GM19467 (cell line): ENCODE data around the gene SLC12A7.
"Not testable (repeated sequence)": the region's sequence is repeated elsewhere in the genome, so short reads cannot be mapped to it uniquely, and the experiment has no call there.

Source experiments
- ATAC-seq: cut with Tn5 transposase; IDR thresholded peaks from one replicate; pipeline ENCODE4 v1.9.1; 2021; ENCODE audit warnings: mild to moderate bottlenecking, moderate library complexity; ENCODE audit not compliant: unreplicated experiment

The SLC12A7 gene

GRCh38 chr5:1127959-1128785, 16.3 kb upstream of the SLC12A7 start:
- no peak for ATAC-seq

- ATAC-seq: not testable (repeated sequence)
These were observed 13.8 kb upstream of the SLC12A7 start for GRCh38 chr5:1125695-1126094.

- ATAC-seq: no peak
These were observed 13.1 kb upstream of the SLC12A7 start for GRCh38 chr5:1125030-1125357.

- ATAC-seq: no peak
These were observed 12.6 kb upstream of the SLC12A7 start for GRCh38 chr5:1124205-1125029.

- ATAC-seq: no peak
These were observed 11.7 kb upstream of the SLC12A7 start for GRCh38 chr5:1123418-1124147.

- no peak for ATAC-seq
These were observed 10.8 kb upstream of the SLC12A7 start for GRCh38 chr5:1122511-1123294.

- ATAC-seq: no peak
These were observed 10.0 kb upstream of the SLC12A7 start for GRCh38 chr5:1121891-1122290.

- ATAC-seq: no peak
These were observed 9.2 kb upstream of the SLC12A7 start for GRCh38 chr5:1121044-1121443.

GRCh38 chr5:1120236-1120999, 8.6 kb upstream of the SLC12A7 start:
- no peak for ATAC-seq

- ATAC-seq: no peak
These were observed 7.5 kb upstream of the SLC12A7 start for GRCh38 chr5:1119312-1119831.

- ATAC-seq: no peak
These were observed 6.9 kb upstream of the SLC12A7 start for GRCh38 chr5:1118738-1119137.

- no peak for ATAC-seq
These were observed 6.4 kb upstream of the SLC12A7 start for GRCh38 chr5:1118231-1118698.

GRCh38 chr5:1116977-1117376, 5.1 kb upstream of the SLC12A7 start:
- ATAC-seq: no peak

- no peak for ATAC-seq
These were observed 4.4 kb upstream of the SLC12A7 start for GRCh38 chr5:1116109-1116740.

GRCh38 chr5:1115123-1115815, 3.4 kb upstream of the SLC12A7 start:
- no peak for ATAC-seq

- ATAC-seq: no peak
These were observed 2.1 kb upstream of the SLC12A7 start for GRCh38 chr5:1113805-1114586.

- ATAC-seq: no peak
These were observed 1.4 kb upstream of the SLC12A7 start for GRCh38 chr5:1113332-1113690.
